ENCODE data around the gene EVPL.
A peak's percentile ranks its signal among the peaks of the same experiment; 100 is the strongest.

The EVPL gene

GRCh38 chr17:75996665-75997590, 30.2 kb downstream of the EVPL start (continued):
- TF ChIP-seq ZNF518A (tag by site-specific recombination; conservative IDR thresholded peaks at IDR 0.05; ENCODE audit: low read depth) (no peak), ZNF239 (tag by site-specific recombination; IDR thresholded peaks at IDR 0.05) (no peak), ZFHX2 (tag by site-specific recombination; conservative IDR thresholded peaks at IDR 0.05) (peak; percentile 62), ZNF654 (tag by site-specific recombination; IDR thresholded peaks at IDR 0.05; ENCODE audit: low read depth) (no peak), ZNF19 (tag by site-specific recombination; IDR thresholded peaks at IDR 0.05; ENCODE audit: low read depth) (no peak), RBAK (tag by site-specific recombination; IDR thresholded peaks at IDR 0.05) (no peak), HOXC10 (CRISPR knock-in tag; IDR thresholded peaks at IDR 0.05) (no peak), ZFP3 (tag by site-specific recombination; IDR thresholded peaks at IDR 0.05; ENCODE audit: low read depth) (no peak), ZNF223 (tag by site-specific recombination; IDR thresholded peaks at IDR 0.05) (no peak), ZBTB17 (tag by site-specific recombination; IDR thresholded peaks at IDR 0.05) (peak; percentile 94), KLF10 (tag by site-specific recombination; IDR thresholded peaks at IDR 0.05) (no peak), GLIS2 (tag by site-specific recombination; IDR thresholded peaks at IDR 0.05) (no peak)

GRCh38 chr17:75995385-75995925, 31.7 kb downstream of the EVPL start:
- Histone ChIP-seq H3K27ac (ENCODE audit: extremely low read depth, low read depth, low read length) (no peak overlapping the region), H3K4me3 (ENCODE audit: low read depth, low read length) (no peak overlapping the region), H3K9me3 (ENCODE audit: control insufficient read depth, insufficient read depth, low read depth, low read length) (no peaks in the 10 kb centered on the region), H3K36me3 (ENCODE audit: control insufficient read depth in 2 of 2, insufficient read depth in 1 of 2, low read length in 2 of 2) (peaks cover 2 to 7% of the 10 kb centered on the region in 2 experiments; a peak in 2 of 3 replicates), H3K4me1 (ENCODE audit: control insufficient read depth, insufficient read depth, low read length) (no peaks in the 10 kb centered on the region)
- CTCF ChIA-PET = interaction anchor here (0.6 to 8.1 kb wide), 6 partner anchors 10 to 165 kb away, joined by 3 to 45 read pairs (median 3); no protein-coding TSS in a partner anchor
- POLR2A ChIA-PET = interaction anchor here (0.5 to 2.1 kb wide), 4 partner anchors 12 to 140 kb away, joined by 3 to 7 read pairs (median 6); partner anchors contain the start of genes FBF1, MRPL38 and WBP2
- no peak for TF ChIP-seq GLIS2 (tag by site-specific recombination; IDR thresholded peaks at IDR 0.05)
- TF ChIP-seq SCRT2 (tag by site-specific recombination; IDR thresholded peaks at IDR 0.05) = 0 out of 2 replicates have a peak, but pooled peaks have one; percentile 35
- TF ChIP-seq PRDM1 (tag by site-specific recombination; IDR thresholded peaks at IDR 0.05) = no peak

- Histone ChIP-seq H3K4me3 (ENCODE audit: low read depth, low read length) (no peak overlapping the region), H3K36me3 (ENCODE audit: control insufficient read depth in 2 of 2, insufficient read depth in 1 of 2, low read length in 2 of 2) (peaks cover 3 to 7% of the 10 kb centered on the region in 2 experiments; a peak in 2 of 3 replicates), H3K9me3 (ENCODE audit: control insufficient read depth, insufficient read depth, low read depth, low read length) (no peaks in the 10 kb centered on the region), H3K4me1 (ENCODE audit: control insufficient read depth, insufficient read depth, low read length) (no peaks in the 10 kb centered on the region), H3K27ac (ENCODE audit: extremely low read depth, low read depth, low read length) (no peak overlapping the region)
- POLR2A ChIA-PET = interaction anchor here (0.6 kb wide), 1 partner anchor 273 kb away, joined by 3 read pairs; no protein-coding TSS in a partner anchor
- TF ChIP-seq OVOL3 (tag by site-specific recombination; IDR thresholded peaks at IDR 0.05) (no peak), SP2 (tag by site-specific recombination; IDR thresholded peaks at IDR 0.05) (no peak), ZNF174 (tag by site-specific recombination; IDR thresholded peaks at IDR 0.05) (no peak), ZNF121 (tag by site-specific recombination; IDR thresholded peaks at IDR 0.05) (peak; percentile 57; the same call in 1 of the 2 replicates), ATF2 (tag by site-specific recombination; IDR thresholded peaks at IDR 0.05; ENCODE audit: low read depth) (no peak), BCL6B (tag by site-specific recombination; IDR thresholded peaks at IDR 0.05) (no peak)
- CTCF ChIA-PET = interaction anchor here (1.0 to 2.1 kb wide), 3 partner anchors 11 to 114 kb away, joined by 3 to 11 read pairs (median 3); no protein-coding TSS in a partner anchor
Observed at GRCh38 chr17:75994802-75995370, 32.2 kb downstream of the EVPL start.

Data from HEK293 (cell line).